Mesendoderm (in vitro differentiated cells): ENCODE data around the gene VSTM2L.

Source experiments
- DNase-seq: peaks from one replicate; pipeline ENCODE4 v3.0.0; 2013
- H2AK5ac ChIP-seq: 2 replicates; pipeline ENCODE4 v1.6.1; 2013; ENCODE audit warnings: low read length, inconsistent platforms
- H2BK120ac ChIP-seq: 2 replicates; pipeline ENCODE4 v1.6.1; 2013; ENCODE audit warnings: low read depth, mild to moderate bottlenecking, low read length, moderate library complexity, mixed read lengths
- H2BK15ac ChIP-seq: replicated peaks from 2 replicates; pipeline ENCODE4 v1.6.1; 2013; ENCODE audit warnings: low read depth, mild to moderate bottlenecking, moderate library complexity
- H2BK5ac ChIP-seq: 2 replicates; pipeline ENCODE4 v1.6.1; 2013; ENCODE audit warnings: low read length, inconsistent platforms
- H3K18ac ChIP-seq: 2 replicates; pipeline ENCODE4 v1.6.1; 2013; ENCODE audit warnings: mild to moderate bottlenecking, low read length, mixed read lengths
- H3K23ac ChIP-seq: one replicate; pipeline ENCODE4 v1.6.1; 2013; ENCODE audit warnings: low read length
- H3K27ac ChIP-seq: 2 replicates; pipeline ENCODE4 v1.5.1; 2013; ENCODE audit warnings: low read depth, mild to moderate bottlenecking, inconsistent platforms, low read length, moderate library complexity
- H3K27me3 ChIP-seq: 2 replicates; pipeline ENCODE4 v1.6.1; 2013; ENCODE audit warnings: low read length, control low read depth, mild to moderate bottlenecking, inconsistent platforms; ENCODE audit not compliant: insufficient read depth, poor library complexity
- H3K36me3 ChIP-seq: 2 replicates; pipeline ENCODE4 v1.6.1; 2013; ENCODE audit warnings: low read length, inconsistent platforms; ENCODE audit not compliant: control insufficient read depth, insufficient read depth
- H3K4ac ChIP-seq: one replicate; pipeline ENCODE4 v1.6.1; 2013; ENCODE audit warnings: low read depth, mild to moderate bottlenecking, low read length, moderate library complexity
- H3K4me1 ChIP-seq: 2 replicates; pipeline ENCODE4 v1.6.1; 2013; ENCODE audit warnings: low read depth, low read length, inconsistent platforms; ENCODE audit not compliant: control insufficient read depth
- H3K4me2 ChIP-seq: 2 replicates; pipeline ENCODE4 v1.6.1; 2013; ENCODE audit warnings: low read length
- H3K4me3 ChIP-seq: 2 replicates; pipeline ENCODE4 v1.5.1; 2013; ENCODE audit warnings: mild to moderate bottlenecking, low read length
- H3K56ac ChIP-seq: one replicate; pipeline ENCODE4 v1.6.1; 2013; ENCODE audit warnings: low read length
- H3K79me1 ChIP-seq: 2 replicates; pipeline ENCODE4 v1.6.1; 2013; ENCODE audit warnings: low read length, inconsistent platforms
- H3K79me2 ChIP-seq: 2 replicates; pipeline ENCODE4 v1.6.1; 2013; ENCODE audit warnings: mild to moderate bottlenecking, low read length; ENCODE audit not compliant: control insufficient read depth, insufficient read depth
- H3K9ac ChIP-seq: 2 replicates; pipeline ENCODE4 v1.6.1; 2013; ENCODE audit warnings: low read length, inconsistent platforms
- H4K5ac ChIP-seq: one replicate; pipeline ENCODE4 v1.6.1; 2013; ENCODE audit warnings: low read length
- H4K8ac ChIP-seq: one replicate; pipeline ENCODE4 v1.6.1; 2013; ENCODE audit warnings: low read depth, mild to moderate bottlenecking, control low read depth, low read length, moderate library complexity
- WGBS: extraction: QIAGEN DNeasy Blood & Tissue Kit; methylation state at CpG from one replicate; pipeline ENCODE4 v1.1.7; 2013; ENCODE audit warnings: low lambda C conversion rate, missing lambda C conversion rate; ENCODE audit not compliant: insufficient coverage; ENCODE audit errors: extremely low coverage; 5-methylcytosine and 5-hydroxymethylcytosine counted together

VSTM2L gene

GRCh38 chr20:37863289-37863688, 39.6 kb upstream of the VSTM2L start:
- Histone ChIP-seq H2BK120ac (no peak overlapping the region), H3K79me2 (no peaks in the 10 kb centered on the region), H4K5ac (no peak overlapping the region), H2AK5ac (no peak overlapping the region), H3K27me3 (no peaks in the 10 kb centered on the region), H3K79me1 (no peaks in the 10 kb centered on the region), H3K27ac (no peak overlapping the region), H3K18ac (no peak overlapping the region), H3K4me3 (no peak overlapping the region), H2BK5ac (no peak overlapping the region), H3K36me3 (no peaks in the 10 kb centered on the region), H3K4me1 (peaks cover under 1% of the 10 kb centered on the region), H3K56ac (no peak overlapping the region), H3K4me2 (no peak overlapping the region), H3K4ac (no peak overlapping the region), H3K23ac (no peak overlapping the region), H2BK15ac (no peak overlapping the region), H4K8ac (no peak overlapping the region), H3K9ac (no peak overlapping the region)
- no peak for DNase-seq
- no CpG with 5 or more reads among the region's 5 CpGs for WGBS

GRCh38 chr20:37864298-37864697, 38.6 kb upstream of the VSTM2L start:
- H4K8ac ChIP-seq: no peak overlapping the region
- H2BK15ac ChIP-seq: no peak overlapping the region
- H3K79me1 ChIP-seq: no peaks in the 10 kb centered on the region
- H3K23ac ChIP-seq: no peak overlapping the region
- H3K27me3 ChIP-seq: no peaks in the 10 kb centered on the region
- H3K27ac ChIP-seq: no peak overlapping the region
- H3K4me2 ChIP-seq: no peak overlapping the region
- H3K4ac ChIP-seq: no peak overlapping the region
- H3K9ac ChIP-seq: no peak overlapping the region
- no peak for DNase-seq
- H3K18ac ChIP-seq: no peak overlapping the region
- H2AK5ac ChIP-seq: no peak overlapping the region
- no peak overlapping the region for H4K5ac ChIP-seq
- H2BK5ac ChIP-seq: no peak overlapping the region
- no peaks in the 10 kb centered on the region for H3K79me2 ChIP-seq
- H3K36me3 ChIP-seq: no peaks in the 10 kb centered on the region
- H2BK120ac ChIP-seq: no peak overlapping the region
- no CpG with 5 or more reads among the region's 8 CpGs for WGBS
- no peak overlapping the region for H3K56ac ChIP-seq
- no peaks in the 10 kb centered on the region for H3K4me1 ChIP-seq
- no peak overlapping the region for H3K4me3 ChIP-seq

DNA sequence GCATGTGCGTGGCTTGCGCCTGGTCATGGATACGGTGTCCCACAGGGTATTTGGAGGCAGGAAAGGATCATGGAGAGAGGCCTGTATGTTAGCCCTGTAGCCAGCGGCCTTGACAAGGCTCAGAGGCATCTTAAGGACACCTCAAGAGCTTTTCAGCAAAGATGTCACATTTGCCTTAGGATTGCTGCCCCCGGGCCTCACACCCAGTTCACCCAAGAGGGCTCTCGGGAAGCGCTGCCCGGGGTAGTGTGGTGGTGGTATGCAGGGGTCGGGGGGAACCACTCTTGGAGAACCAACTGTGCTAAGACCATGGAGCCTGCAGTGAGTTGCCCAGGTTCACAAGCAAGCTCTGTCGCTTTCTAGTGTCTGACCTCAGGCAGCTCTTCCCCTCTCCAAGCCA, 36.9 kb upstream of the VSTM2L start:
- no CpG with 5 or more reads among the region's 10 CpGs for WGBS
- no peak overlapping the region for H3K9ac ChIP-seq
- H3K23ac ChIP-seq: no peak overlapping the region
- H2BK15ac ChIP-seq: no peak overlapping the region
- H3K79me1 ChIP-seq: no peaks in the 10 kb centered on the region
- no peaks in the 10 kb centered on the region for H3K27me3 ChIP-seq
- no peaks in the 10 kb centered on the region for H3K79me2 ChIP-seq
- no peak overlapping the region for H2AK5ac ChIP-seq
- no peak overlapping the region for H3K4ac ChIP-seq
- no peak overlapping the region for H3K4me2 ChIP-seq
- no peak overlapping the region for H4K5ac ChIP-seq
- H3K56ac ChIP-seq: no peak overlapping the region
- H2BK120ac ChIP-seq: no peak overlapping the region
- no peaks in the 10 kb centered on the region for H3K36me3 ChIP-seq
- DNase-seq: no peak
- no peak overlapping the region for H2BK5ac ChIP-seq
- no peak overlapping the region for H3K27ac ChIP-seq
- no peak overlapping the region for H3K4me3 ChIP-seq
- H3K4me1 ChIP-seq: no peaks in the 10 kb centered on the region
- no peak overlapping the region for H4K8ac ChIP-seq
- H3K18ac ChIP-seq: no peak overlapping the region

DNA sequence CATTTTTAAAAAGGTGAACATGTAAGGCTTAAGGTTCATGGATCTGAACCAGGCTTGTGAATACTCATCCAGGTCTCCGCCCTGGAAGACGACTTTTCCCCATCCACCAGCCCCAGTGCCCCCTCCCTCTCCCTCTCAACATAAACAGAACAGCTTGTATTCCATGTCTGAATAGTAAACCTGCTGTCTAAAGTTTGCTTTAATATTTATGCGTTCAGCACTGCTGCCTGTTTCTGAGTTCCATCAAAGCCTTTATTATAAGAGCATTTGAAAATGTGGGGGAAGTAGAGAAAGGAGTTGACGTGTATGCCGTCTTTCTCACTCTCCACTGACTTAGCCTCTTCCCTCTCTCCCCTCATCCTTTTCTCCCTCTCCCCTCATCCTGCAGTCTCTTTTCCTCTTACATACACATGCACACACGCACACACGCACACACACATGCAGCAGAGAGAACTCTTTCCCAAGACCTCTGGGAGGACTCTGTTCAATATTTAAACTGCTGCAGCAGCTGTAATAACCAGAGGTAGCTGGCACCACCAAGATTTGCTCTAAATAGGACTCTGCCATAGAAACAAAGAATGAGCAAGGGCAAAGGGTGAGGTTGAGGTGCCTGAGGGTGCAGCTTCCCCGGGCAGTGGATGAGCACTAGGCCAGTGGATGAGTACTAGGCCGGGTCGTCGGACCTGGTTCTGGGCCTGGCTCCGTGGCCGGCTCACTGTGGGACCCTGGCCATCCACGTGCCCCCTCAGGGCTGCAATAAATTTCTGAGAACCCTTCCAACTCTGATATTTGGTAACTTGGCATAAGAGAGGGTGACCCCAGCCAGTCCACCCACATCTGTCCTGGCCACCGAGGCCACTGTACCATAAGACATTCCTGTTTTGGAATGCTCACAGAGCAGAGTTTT, 35.4 kb upstream of the VSTM2L start:
- no peak overlapping the region for H3K18ac ChIP-seq
- no peak overlapping the region for H2BK120ac ChIP-seq
- H4K5ac ChIP-seq: no peak overlapping the region
- H3K9ac ChIP-seq: no peak overlapping the region
- H3K27me3 ChIP-seq: no peaks in the 10 kb centered on the region
- no peak overlapping the region for H3K23ac ChIP-seq
- no peak overlapping the region for H3K4ac ChIP-seq
- no CpG with 5 or more reads among the region's 15 CpGs for WGBS
- H2BK5ac ChIP-seq: no peak overlapping the region
- no peak for DNase-seq
- no peaks in the 10 kb centered on the region for H3K79me2 ChIP-seq
- no peak overlapping the region for H3K4me3 ChIP-seq
- H2AK5ac ChIP-seq: no peak overlapping the region
- no peak overlapping the region for H3K27ac ChIP-seq
- no peak overlapping the region for H2BK15ac ChIP-seq
- H3K56ac ChIP-seq: no peak overlapping the region
- H3K79me1 ChIP-seq: no peaks in the 10 kb centered on the region
- H3K4me2 ChIP-seq: no peak overlapping the region
- no peaks in the 10 kb centered on the region for H3K36me3 ChIP-seq
- H3K4me1 ChIP-seq: no peaks in the 10 kb centered on the region
- H4K8ac ChIP-seq: no peak overlapping the region

- Histone ChIP-seq H3K27me3 (no peaks in the 10 kb centered on the region), H2BK120ac (no peak overlapping the region), H3K4ac (no peak overlapping the region), H2AK5ac (no peak overlapping the region), H4K5ac (no peak overlapping the region), H3K18ac (no peak overlapping the region), H2BK5ac (no peak overlapping the region), H3K4me1 (no peaks in the 10 kb centered on the region), H3K4me2 (no peak overlapping the region), H3K27ac (no peak overlapping the region), H3K4me3 (no peak overlapping the region), H3K56ac (no peak overlapping the region), H2BK15ac (no peak overlapping the region), H3K79me1 (no peaks in the 10 kb centered on the region), H3K9ac (no peak overlapping the region), H3K36me3 (no peaks in the 10 kb centered on the region), H3K79me2 (no peaks in the 10 kb centered on the region), H3K23ac (no peak overlapping the region), H4K8ac (no peak overlapping the region)
- no CpG with 5 or more reads among the region's 3 CpGs for WGBS
- DNase-seq: no peak
Observed at GRCh38 chr20:37868851-37869333, 34.0 kb upstream of the VSTM2L start.
